Activated T-helper 17 cell treated with anti-CD3 and anti-CD28 coated beads, Interleukin-2, amount 50 U/mL, for 72 hours (primary cell): Measurements from ENCODE around the gene ASTL. TPM values are rescaled to one million over a fixed set of nuclear protein-coding genes. Genes with fewer than 3 reads are reported as not detected.

ENCODE experiments used
- ATAC-seq: fragments of 150-1000 bp; cut with Tn5 transposase; replicated peaks from 2 replicates; pipeline ENCODE4 v1.10.0; 2021; ENCODE audit warnings: mild to moderate bottlenecking, moderate library complexity
- H3K27ac Mint-ChIP-seq: one replicate; pipeline ENCODE4 v1.8.0; 2022; ENCODE audit warnings: mixed read lengths
- H3K27me3 Mint-ChIP-seq: one replicate; pipeline ENCODE4 v1.8.0; 2022; ENCODE audit warnings: mixed read lengths
- H3K36me3 Mint-ChIP-seq: one replicate; pipeline ENCODE4 v1.8.0; 2022; ENCODE audit warnings: low read depth, mild to moderate bottlenecking, mixed read lengths
- H3K4me1 Mint-ChIP-seq: one replicate; pipeline ENCODE4 v1.8.0; 2022; ENCODE audit warnings: mixed read lengths
- H3K4me3 Mint-ChIP-seq: one replicate; pipeline ENCODE4 v1.8.0; 2022; ENCODE audit warnings: mild to moderate bottlenecking, mixed read lengths
- H3K9me3 Mint-ChIP-seq: one replicate; pipeline ENCODE4 v1.8.0; 2022; ENCODE audit warnings: mixed read lengths
- total RNA-seq, 2 donors: library from RNA; stranded (reverse); gene quantifications; one replicate each; pipeline ENCODE4 v1.2.3, GENCODE V29; 2022

The ASTL gene
- 1 to 10 TPM in 1 of 2 donors, under 1 TPM in 1; 0.93 to 6.9 TPM for total RNA-seq

GRCh38 chr2:96138179-96139145, at the start of gene ASTL:
TSS of gene ASTL (minus strand) at chr2:96138502. CDS start at chr2:96138436, 66 bp downstream.
- Mint-ChIP-seq H3K27ac (peak within 1 kb of the TSS; percentile 59), H3K4me1 (no peaks in the 10 kb centered on the region), H3K4me3 (no peak within 1 kb of the TSS), H3K9me3 (no peaks in the 10 kb centered on the region), H3K36me3 (peaks cover 19% of the 10 kb centered on the region), H3K27me3 (no peaks in the 10 kb centered on the region)
- peak; percentile 44 for ATAC-seq

GRCh38 chr2:96186562-96186961, 48.3 kb upstream of the ASTL start:
- peaks cover 6% of the 10 kb centered on the region for H3K4me1 Mint-ChIP-seq
- H3K27ac Mint-ChIP-seq, result no peak overlapping the region
- H3K27me3 Mint-ChIP-seq, result no peaks in the 10 kb centered on the region
- H3K36me3 Mint-ChIP-seq, result peaks cover 80% of the 10 kb centered on the region
- no peak for ATAC-seq
- no peak overlapping the region for H3K4me3 Mint-ChIP-seq
- H3K9me3 Mint-ChIP-seq, result no peaks in the 10 kb centered on the region

- Mint-ChIP-seq H3K27me3 (no peaks in the 10 kb centered on the region), H3K4me1 (peaks cover 10% of the 10 kb centered on the region), H3K36me3 (peaks cover 70% of the 10 kb centered on the region), H3K4me3 (no peak overlapping the region), H3K27ac (peak overlapping the region; percentile 58), H3K9me3 (no peaks in the 10 kb centered on the region)
- no peak for ATAC-seq
These were observed 47.2 kb upstream of the ASTL start for GRCh38 chr2:96185516-96185915.

GRCh38 chr2:96184989-96185388, 46.7 kb upstream of the ASTL start:
- Mint-ChIP-seq H3K27ac (peak overlapping the region; percentile 58), H3K9me3 (no peaks in the 10 kb centered on the region), H3K36me3 (peaks cover 65% of the 10 kb centered on the region), H3K27me3 (no peaks in the 10 kb centered on the region), H3K4me1 (peaks cover 10% of the 10 kb centered on the region), H3K4me3 (no peak overlapping the region)
- ATAC-seq, result no peak

- Mint-ChIP-seq H3K9me3 (no peaks in the 10 kb centered on the region), H3K4me1 (peaks cover 10% of the 10 kb centered on the region), H3K27me3 (no peaks in the 10 kb centered on the region), H3K4me3 (no peak overlapping the region), H3K36me3 (peaks cover 57% of the 10 kb centered on the region), H3K27ac (no peak overlapping the region)
- no peak for ATAC-seq
These were observed 45.9 kb upstream of the ASTL start for GRCh38 chr2:96184188-96184587.

GRCh38 chr2:96181529-96181928, 43.2 kb upstream of the ASTL start:
- Mint-ChIP-seq H3K4me3 (no peak overlapping the region), H3K9me3 (no peaks in the 10 kb centered on the region), H3K36me3 (peaks cover 30% of the 10 kb centered on the region), H3K4me1 (peaks cover 10% of the 10 kb centered on the region), H3K27ac (peak overlapping the region; percentile 26), H3K27me3 (peaks cover 3% of the 10 kb centered on the region)
- no peak for ATAC-seq

- Mint-ChIP-seq H3K36me3 (peaks cover 20% of the 10 kb centered on the region), H3K27me3 (peaks cover 3% of the 10 kb centered on the region), H3K9me3 (no peaks in the 10 kb centered on the region), H3K27ac (no peak overlapping the region), H3K4me1 (peaks cover 10% of the 10 kb centered on the region), H3K4me3 (no peak overlapping the region)
- no peak for ATAC-seq
These were observed 42.2 kb upstream of the ASTL start for GRCh38 chr2:96180521-96180920.

- ATAC-seq, result no peak
- peaks cover 3% of the 10 kb centered on the region for H3K27me3 Mint-ChIP-seq
- no peaks in the 10 kb centered on the region for H3K9me3 Mint-ChIP-seq
These were observed 41.7 kb upstream of the ASTL start for GRCh38 chr2:96180002-96180401.

GRCh38 chr2:96176661-96177060, 38.4 kb upstream of the ASTL start:
- peaks cover 14% of the 10 kb centered on the region for H3K4me1 Mint-ChIP-seq
- H3K27me3 Mint-ChIP-seq, result peaks cover 3% of the 10 kb centered on the region
- H3K27ac Mint-ChIP-seq, result no peak overlapping the region
- H3K4me3 Mint-ChIP-seq, result no peak overlapping the region
- H3K36me3 Mint-ChIP-seq, result no peaks in the 10 kb centered on the region
- ATAC-seq, result no peak
- no peaks in the 10 kb centered on the region for H3K9me3 Mint-ChIP-seq

More at GRCh38 chr2:96180002-96180401, 41.7 kb upstream of the ASTL start:
- no peak overlapping the region for H3K27ac Mint-ChIP-seq
- H3K4me3 Mint-ChIP-seq, result no peak overlapping the region
- peaks cover 15% of the 10 kb centered on the region for H3K36me3 Mint-ChIP-seq
- H3K4me1 Mint-ChIP-seq, result peaks cover 10% of the 10 kb centered on the region

GRCh38 chr2:96175951-96176350, 37.6 kb upstream of the ASTL start:
- no peaks in the 10 kb centered on the region for H3K9me3 Mint-ChIP-seq
- no peak overlapping the region for H3K27ac Mint-ChIP-seq
- H3K27me3 Mint-ChIP-seq, result peaks cover 3% of the 10 kb centered on the region
- H3K4me1 Mint-ChIP-seq, result peaks cover 10% of the 10 kb centered on the region
- no peak overlapping the region for H3K4me3 Mint-ChIP-seq
- no peaks in the 10 kb centered on the region for H3K36me3 Mint-ChIP-seq
- no peak for ATAC-seq

GRCh38 chr2:96174251-96175144, 36.2 kb upstream of the ASTL start:
- peaks cover 10% of the 10 kb centered on the region for H3K4me1 Mint-ChIP-seq
- peak; percentile 94 for ATAC-seq
- no peaks in the 10 kb centered on the region for H3K9me3 Mint-ChIP-seq
- peak overlapping the region; percentile 61 for H3K4me3 Mint-ChIP-seq
- H3K27ac Mint-ChIP-seq, result peak overlapping the region; percentile 71
- no peaks in the 10 kb centered on the region for H3K36me3 Mint-ChIP-seq
- H3K27me3 Mint-ChIP-seq, result peaks cover 3% of the 10 kb centered on the region

- ATAC-seq, result no peak
- Mint-ChIP-seq H3K4me3 (no peak overlapping the region), H3K9me3 (no peaks in the 10 kb centered on the region), H3K27me3 (peaks cover 3% of the 10 kb centered on the region), H3K27ac (peak overlapping the region; percentile 1), H3K36me3 (no peaks in the 10 kb centered on the region), H3K4me1 (peaks cover 15% of the 10 kb centered on the region)
These were observed 33.5 kb upstream of the ASTL start for GRCh38 chr2:96171831-96172230.

- no peaks in the 10 kb centered on the region for H3K36me3 Mint-ChIP-seq
- no peaks in the 10 kb centered on the region for H3K9me3 Mint-ChIP-seq
- no peak overlapping the region for H3K27ac Mint-ChIP-seq
- no peaks in the 10 kb centered on the region for H3K27me3 Mint-ChIP-seq
- H3K4me3 Mint-ChIP-seq, result no peak overlapping the region
- ATAC-seq, result no peak
- peaks cover 15% of the 10 kb centered on the region for H3K4me1 Mint-ChIP-seq
These were observed 32.3 kb upstream of the ASTL start for GRCh38 chr2:96170626-96171025.

- Mint-ChIP-seq H3K36me3 (no peaks in the 10 kb centered on the region), H3K4me3 (no peak overlapping the region), H3K27ac (no peak overlapping the region), H3K9me3 (no peaks in the 10 kb centered on the region), H3K4me1 (peaks cover 15% of the 10 kb centered on the region), H3K27me3 (no peaks in the 10 kb centered on the region)
- ATAC-seq, result no peak
These were observed 31.7 kb upstream of the ASTL start for GRCh38 chr2:96169868-96170507.
